Activated CD8-positive, alpha-beta T cell treated with anti-CD3 and anti-CD28 coated beads, Interleukin-2, amount 10 ng/mL, durations not matched to agents 7 days and 5 days (primary cell): Measurements from ENCODE around the gene DRG2. TPM values are rescaled to one million over a fixed set of nuclear protein-coding genes. Genes with fewer than 3 reads are reported as not detected.

Experiments used
- ATAC-seq: fragments of 150-1000 bp; cut with Tn5 transposase; one replicate; pipeline ENCODE4 v1.10.0; 2021; ENCODE audit warnings: moderate library complexity
- CTCF ChIA-PET: fragments of 350-600 bp; sonication (Branson Sonifier 250); formaldehyde crosslinking; loops from one replicate; lab custom pipeline; 2021; ENCODE audit warnings: antibody characterized with exemption; lab: Charles Lee
- POLR2A ChIA-PET: fragments of 350-600 bp; sonication (Branson Sonifier 250); formaldehyde crosslinking; loops from one replicate; lab custom pipeline; 2021; ENCODE audit warnings: antibody characterized with exemption; lab: Charles Lee
- DNase-seq: peaks from one replicate; pipeline ENCODE4 v3.0.0-alpha.2; 2020
- H3K27ac Mint-ChIP-seq: one replicate; pipeline ENCODE4 v1.8.0; 2021; ENCODE audit warnings: mild to moderate bottlenecking, mixed read lengths
- H3K27me3 Mint-ChIP-seq: one replicate; pipeline ENCODE4 v1.8.0; 2021; ENCODE audit warnings: low read depth, mixed read lengths
- H3K36me3 Mint-ChIP-seq: one replicate; pipeline ENCODE4 v1.8.0; 2021; ENCODE audit warnings: low read depth, mixed read lengths
- H3K4me1 Mint-ChIP-seq: one replicate; pipeline ENCODE4 v1.8.0; 2021; ENCODE audit warnings: low read depth, mixed read lengths
- H3K4me3 Mint-ChIP-seq: one replicate; pipeline ENCODE4 v1.8.0; 2021; ENCODE audit warnings: mild to moderate bottlenecking, mixed read lengths
- H3K9me3 Mint-ChIP-seq: one replicate; pipeline ENCODE4 v1.8.0; 2022; ENCODE audit warnings: mixed read lengths; ENCODE audit not compliant: insufficient read depth
- total RNA-seq, 2 experiments: library from RNA; stranded (reverse); gene quantifications; one replicate each; pipeline ENCODE4 v1.2.3, GENCODE V29; 2021

Gene DRG2
- total RNA-seq, 2 experiments from 2014 or later: 48.1 to 53.5 TPM

- no peaks in the 10 kb centered on the region for H3K4me1 Mint-ChIP-seq
These were observed 33.6 kb downstream of the DRG2 start for GRCh38 chr17:18121144-18121910.

GRCh38 chr17:18122990-18123753 lies 35.4 kb downstream of the DRG2 start:
- DNase-seq: no peak
- no peaks in the 10 kb centered on the region for H3K4me1 Mint-ChIP-seq
- no peak for ATAC-seq
- H3K27ac Mint-ChIP-seq: no peak overlapping the region
- H3K9me3 Mint-ChIP-seq: no peaks in the 10 kb centered on the region
- CTCF ChIA-PET: no interaction called here
- no peak overlapping the region for H3K4me3 Mint-ChIP-seq
- POLR2A ChIA-PET: no interaction called here
- H3K27me3 Mint-ChIP-seq: no peaks in the 10 kb centered on the region
- H3K36me3 Mint-ChIP-seq: peaks cover 1% of the 10 kb centered on the region

More at GRCh38 chr17:18121144-18121910, 33.6 kb downstream of the DRG2 start:
- H3K9me3 Mint-ChIP-seq: no peaks in the 10 kb centered on the region
- H3K27ac Mint-ChIP-seq: no peak overlapping the region
- no peak for ATAC-seq
- ChIA-PET CTCF (no interaction called here), POLR2A (no interaction called here)
- H3K4me3 Mint-ChIP-seq: no peak overlapping the region
- peaks cover 1% of the 10 kb centered on the region for H3K36me3 Mint-ChIP-seq
- DNase-seq: no peak
- no peaks in the 10 kb centered on the region for H3K27me3 Mint-ChIP-seq

GRCh38 chr17:18124345-18125126 lies 36.8 kb downstream of the DRG2 start:
- no peaks in the 10 kb centered on the region for H3K9me3 Mint-ChIP-seq
- POLR2A ChIA-PET: no interaction called here
- CTCF ChIA-PET: no interaction called here
- ATAC-seq (no peak), DNase-seq (no peak)
- H3K4me3 Mint-ChIP-seq: no peak overlapping the region
- no peaks in the 10 kb centered on the region for H3K4me1 Mint-ChIP-seq
- H3K36me3 Mint-ChIP-seq: peaks cover 1% of the 10 kb centered on the region
- H3K27ac Mint-ChIP-seq: no peak overlapping the region
- H3K27me3 Mint-ChIP-seq: no peaks in the 10 kb centered on the region

- Mint-ChIP-seq H3K27ac (no peak overlapping the region), H3K4me3 (no peak overlapping the region), H3K9me3 (no peaks in the 10 kb centered on the region), H3K36me3 (no peaks in the 10 kb centered on the region), H3K27me3 (no peaks in the 10 kb centered on the region), H3K4me1 (no peaks in the 10 kb centered on the region)
- DNase-seq (no peak), ATAC-seq (no peak)
- CTCF ChIA-PET: interaction anchor here (1.1 kb wide), 1 partner anchor 11 kb away, joined by 5 read pairs; no protein-coding TSS in a partner anchor
- POLR2A ChIA-PET: no interaction called here
These were observed 41.3 kb downstream of the DRG2 start for GRCh38 chr17:18129041-18129502.

- POLR2A ChIA-PET: no interaction called here
- Mint-ChIP-seq H3K27me3 (no peaks in the 10 kb centered on the region), H3K9me3 (no peaks in the 10 kb centered on the region), H3K27ac (no peak overlapping the region), H3K4me3 (no peak overlapping the region), H3K36me3 (no peaks in the 10 kb centered on the region), H3K4me1 (no peaks in the 10 kb centered on the region)
- DNase-seq (no peak), ATAC-seq (no peak)
- CTCF ChIA-PET: no interaction called here
These were observed 45.0 kb downstream of the DRG2 start for GRCh38 chr17:18132711-18133110.

GRCh38 chr17:18136357-18136756 lies 48.6 kb downstream of the DRG2 start:
- no peak for ATAC-seq
- H3K4me1 Mint-ChIP-seq: peaks cover 2% of the 10 kb centered on the region
- no peaks in the 10 kb centered on the region for H3K36me3 Mint-ChIP-seq
- H3K9me3 Mint-ChIP-seq: no peaks in the 10 kb centered on the region
- H3K4me3 Mint-ChIP-seq: no peak overlapping the region
- ChIA-PET CTCF (no interaction called here), POLR2A (no interaction called here)
- no peak overlapping the region for H3K27ac Mint-ChIP-seq
- no peak for DNase-seq
- H3K27me3 Mint-ChIP-seq: no peaks in the 10 kb centered on the region

GRCh38 chr17:18138065-18138749 lies 50.5 kb downstream of the DRG2 start:
- Mint-ChIP-seq H3K27me3 (no peaks in the 10 kb centered on the region), H3K36me3 (no peaks in the 10 kb centered on the region), H3K9me3 (no peaks in the 10 kb centered on the region), H3K27ac (no peak overlapping the region), H3K4me3 (no peak overlapping the region), H3K4me1 (peaks cover 2% of the 10 kb centered on the region)
- ATAC-seq (no peak), DNase-seq (no peak)
- ChIA-PET POLR2A (no interaction called here), CTCF (no interaction called here)

- Mint-ChIP-seq H3K9me3 (no peaks in the 10 kb centered on the region), H3K36me3 (no peaks in the 10 kb centered on the region), H3K27me3 (no peaks in the 10 kb centered on the region), H3K4me1 (peaks cover 2% of the 10 kb centered on the region), H3K27ac (no peak overlapping the region), H3K4me3 (no peak overlapping the region)
- DNase-seq (no peak), ATAC-seq (no peak)
- ChIA-PET CTCF (no interaction called here), POLR2A (no interaction called here)
These were observed 51.3 kb downstream of the DRG2 start for GRCh38 chr17:18139092-18139491.

GRCh38 chr17:18139498-18139897 lies 51.8 kb downstream of the DRG2 start:
- H3K9me3 Mint-ChIP-seq: no peaks in the 10 kb centered on the region
- ATAC-seq (no peak), DNase-seq (no peak)
- no peak overlapping the region for H3K4me3 Mint-ChIP-seq
- H3K27me3 Mint-ChIP-seq: no peaks in the 10 kb centered on the region
- H3K36me3 Mint-ChIP-seq: no peaks in the 10 kb centered on the region
- ChIA-PET POLR2A (no interaction called here), CTCF (no interaction called here)
- H3K4me1 Mint-ChIP-seq: peaks cover 2% of the 10 kb centered on the region
- no peak overlapping the region for H3K27ac Mint-ChIP-seq

- Mint-ChIP-seq H3K9me3 (no peaks in the 10 kb centered on the region), H3K4me1 (peaks cover 2% of the 10 kb centered on the region), H3K4me3 (no peak overlapping the region), H3K27ac (no peak overlapping the region), H3K27me3 (no peaks in the 10 kb centered on the region), H3K36me3 (no peaks in the 10 kb centered on the region)
- POLR2A ChIA-PET: interaction anchor here (0.9 kb wide), 1 partner anchor 44 kb away, joined by 4 read pairs; the partner anchor contains the start of gene ALKBH5
- ATAC-seq (no peak), DNase-seq (no peak)
- CTCF ChIA-PET: interaction anchor here (1.2 kb wide), 1 partner anchor 11 kb away, joined by 5 read pairs; no protein-coding TSS in a partner anchor
These were observed 52.2 kb downstream of the DRG2 start for GRCh38 chr17:18139949-18140348.

GRCh38 chr17:18140648-18141047 lies 52.9 kb downstream of the DRG2 start:
- Mint-ChIP-seq H3K9me3 (no peaks in the 10 kb centered on the region), H3K27me3 (no peaks in the 10 kb centered on the region), H3K4me3 (no peak overlapping the region), H3K4me1 (peaks cover 2% of the 10 kb centered on the region), H3K36me3 (no peaks in the 10 kb centered on the region), H3K27ac (no peak overlapping the region)
- ChIA-PET POLR2A (interaction anchor here (0.9 kb wide), 1 partner anchor 43 kb away, joined by 4 read pairs; the partner anchor contains the start of gene ALKBH5), CTCF (interaction anchor here (1.0 to 2.4 kb wide), 4 partner anchors 12 to 76 kb away, joined by 4 to 19 read pairs (median 5); partner anchors contain the start of gene ALKBH5)
- ATAC-seq (no peak), DNase-seq (no peak)
